ENCODE results near the gene CHPF. TPM values are rescaled to one million over a fixed set of nuclear protein-coding genes. Genes with fewer than 3 reads are reported as not detected.

Gene CHPF
- total and polyA plus RNA-seq, 2 donors (not counting 1 experiment from before 2014, with no cell fraction given): 1.3 to 5.2 TPM

DNA sequence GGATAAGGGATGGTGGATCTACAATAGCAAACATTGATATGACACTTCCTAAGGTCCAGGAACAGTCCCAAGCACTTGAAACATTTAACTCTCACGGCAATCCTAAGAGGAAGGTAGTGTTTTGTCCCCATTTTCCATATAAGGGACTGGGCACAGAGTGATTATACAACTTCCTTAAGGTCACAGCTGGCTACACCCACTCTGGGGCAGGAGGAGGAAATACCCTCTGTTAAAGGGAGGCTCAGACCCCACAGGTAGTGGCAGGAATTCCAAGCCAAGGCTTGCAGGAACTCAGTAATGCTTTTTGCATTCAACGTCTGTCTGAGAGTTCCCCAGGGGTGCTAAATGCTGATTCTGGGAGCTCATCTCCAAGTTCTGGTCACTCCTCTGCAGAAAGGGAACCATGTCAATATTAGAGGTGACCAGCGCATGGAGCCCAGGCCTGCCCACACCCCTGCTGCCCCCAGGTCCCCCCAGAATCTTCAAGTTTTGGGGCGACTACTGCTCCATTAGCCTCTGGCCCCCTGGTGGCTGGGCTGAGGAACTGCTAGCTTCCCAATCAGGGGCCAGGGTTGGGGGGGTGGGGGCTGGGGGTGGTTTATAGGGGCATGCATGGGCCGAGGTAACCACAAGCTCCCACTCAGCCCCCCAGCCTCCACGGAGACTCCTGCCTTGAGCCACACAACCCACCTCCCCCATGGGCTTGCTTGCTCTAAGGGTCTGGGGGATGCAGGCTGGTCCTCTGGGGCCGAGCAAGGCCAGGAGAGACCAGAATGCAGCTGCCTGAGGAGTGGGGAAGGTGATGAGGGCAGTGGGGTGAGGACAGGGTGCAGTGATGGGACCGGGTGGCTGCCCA lies 16.7 kb upstream of the CHPF start:
- Mint-ChIP-seq H3K27me3 (peaks cover 29% of the 10 kb centered on the region), H3K4me1 (no peaks in the 10 kb centered on the region), H3K9me3 (ENCODE audit: insufficient read depth) (no peaks in the 10 kb centered on the region), H3K27ac (no peak overlapping the region), H3K4me3 (no peak overlapping the region)
- H3K36me3 ChIP-seq (replicated peaks in 1 of 2; ENCODE audit: control extremely low read depth in 1 of 2, control insufficient read depth in 1 of 2, extremely low read depth in 1 of 2, insufficient read depth in 2 of 2, low read length in 1 of 2): no peaks in the 10 kb centered on the region
- 78% methylated on average over 3 of the region's 8 CpGs for WGBS (ENCODE audit: insufficient coverage)
- peaks cover 0 to 15% (median 0%) of the 10 kb centered on the region in 4 experiments for H3K27me3 ChIP-seq (replicated peaks in 1 of 4; ENCODE audit: control extremely low read depth in 1 of 4, control insufficient read depth in 3 of 4, insufficient read depth in 4 of 4, low read length in 3 of 4)
- H3K9me3 ChIP-seq (ENCODE audit: control extremely low read depth in 1 of 3, control insufficient read depth in 2 of 3, insufficient read depth in 1 of 3, low read length in 2 of 3): peaks cover 0 to 5% (median 0%) of the 10 kb centered on the region in 3 donors
- H3K4me1 ChIP-seq (ENCODE audit: control insufficient read depth in 2 of 2, insufficient read depth in 2 of 2, low read length in 2 of 2): no peaks in the 10 kb centered on the region
- H3K4me2 ChIP-seq (replicated peaks; ENCODE audit: low read depth, low read length, poor library complexity, severe bottlenecking): no peak overlapping the region
- no peaks in the 10 kb centered on the region for H4K20me1 ChIP-seq (ENCODE audit: control insufficient read depth, insufficient read depth, low read length, poor library complexity, severe bottlenecking)
- CTCF ChIA-PET: interaction anchor here (0.5 to 2.5 kb wide), 13 partner anchors 8 to 502 kb away, joined by 3 to 11 read pairs (median 5); partner anchors contain the start of genes CHPF and OBSL1
- no peak overlapping the region for H3K9ac ChIP-seq (ENCODE audit: low read length)
- TF ChIP-seq, protein P1, sequence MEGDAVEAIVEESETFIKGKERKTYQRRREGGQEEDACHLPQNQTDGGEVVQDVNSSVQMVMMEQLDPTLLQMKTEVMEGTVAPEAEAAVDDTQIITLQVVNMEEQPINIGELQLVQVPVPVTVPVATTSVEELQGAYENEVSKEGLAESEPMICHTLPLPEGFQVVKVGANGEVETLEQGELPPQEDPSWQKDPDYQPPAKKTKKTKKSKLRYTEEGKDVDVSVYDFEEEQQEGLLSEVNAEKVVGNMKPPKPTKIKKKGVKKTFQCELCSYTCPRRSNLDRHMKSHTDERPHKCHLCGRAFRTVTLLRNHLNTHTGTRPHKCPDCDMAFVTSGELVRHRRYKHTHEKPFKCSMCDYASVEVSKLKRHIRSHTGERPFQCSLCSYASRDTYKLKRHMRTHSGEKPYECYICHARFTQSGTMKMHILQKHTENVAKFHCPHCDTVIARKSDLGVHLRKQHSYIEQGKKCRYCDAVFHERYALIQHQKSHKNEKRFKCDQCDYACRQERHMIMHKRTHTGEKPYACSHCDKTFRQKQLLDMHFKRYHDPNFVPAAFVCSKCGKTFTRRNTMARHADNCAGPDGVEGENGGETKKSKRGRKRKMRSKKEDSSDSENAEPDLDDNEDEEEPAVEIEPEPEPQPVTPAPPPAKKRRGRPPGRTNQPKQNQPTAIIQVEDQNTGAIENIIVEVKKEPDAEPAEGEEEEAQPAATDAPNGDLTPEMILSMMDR (IDR thresholded peaks at IDR 0.05): peak; percentile 87
- TF ChIP-seq EZH2 (IDR thresholded peaks at IDR 0.05; ENCODE audit: borderline replicate concordance, insufficient read depth, low read depth, low read length, poor library complexity, severe bottlenecking): no peak
- POLR2A ChIA-PET: no interaction called here
- H2AFZ ChIP-seq (ENCODE audit: insufficient read depth, low read depth, low read length, poor library complexity, severe bottlenecking): no peak overlapping the region
- DNase-seq (peak; percentile 42), ATAC-seq (ENCODE audit: low read depth) (peak; percentile 43)
- intact Hi-C loops (cut with micrococcal nuclease): no loop called here
- H3K4me3 ChIP-seq (ENCODE audit: control extremely low read depth in 1 of 5, extremely low read depth in 1 of 5, insufficient read depth in 1 of 5, low read depth in 2 of 5, low read length in 4 of 5): no peak overlapping the region
- H3K27ac ChIP-seq (ENCODE audit: low read length in 2 of 2): no peak overlapping the region
- no peaks in the 10 kb centered on the region for H3K79me2 ChIP-seq (ENCODE audit: control insufficient read depth, insufficient read depth, low read length)

All from B cell (primary cell).